ENCODE measurements around the gene UBIAD1.

UBIAD1 gene

GRCh38 chr1:11285883-11286734 lies 13.1 kb downstream of the UBIAD1 start:
- ChIA-PET CTCF (interaction anchor here (0.6 to 1.3 kb wide), 8 partner anchors 9 to 840 kb away, joined by 3 to 6 read pairs (median 4); no protein-coding TSS in a partner anchor), POLR2A (ENCODE audit: low non-redundant PET) (no interaction called here)
- no peak overlapping the region for H3K27ac ChIP-seq
- no peak for DNase-seq (ENCODE audit: low spot score)
- 0 out of 2 replicates have a peak, but pooled peaks have one; percentile 24 for TF ChIP-seq CTCF (conservative IDR thresholded peaks at IDR 0.05; ENCODE audit: low read depth)

- POLR2A ChIA-PET (ENCODE audit: low non-redundant PET), result interaction anchor here (0.6 kb wide), 1 partner anchor 29 kb away, joined by 5 read pairs; no protein-coding TSS in a partner anchor
- DNase-seq (ENCODE audit: low spot score), result no peak
- CTCF ChIA-PET, result interaction anchor here (0.6 to 1.3 kb wide), 6 partner anchors 10 to 841 kb away, joined by 3 to 5 read pairs (median 3); no protein-coding TSS in a partner anchor
- no peak overlapping the region for H3K27ac ChIP-seq
- TF ChIP-seq CTCF (conservative IDR thresholded peaks at IDR 0.05; ENCODE audit: low read depth), result no peak
Observed at GRCh38 chr1:11286735-11287410, 13.9 kb downstream of the UBIAD1 start.

GRCh38 chr1:11289064-11289463 lies 16.1 kb downstream of the UBIAD1 start:
- CTCF ChIA-PET, result no interaction called here
- no peak for TF ChIP-seq CTCF (conservative IDR thresholded peaks at IDR 0.05; ENCODE audit: low read depth)
- no peak for DNase-seq (ENCODE audit: low spot score)
- no peak overlapping the region for H3K27ac ChIP-seq
- POLR2A ChIA-PET (ENCODE audit: low non-redundant PET), result no interaction called here

GRCh38 chr1:11291049-11291448 lies 18.1 kb downstream of the UBIAD1 start:
- ChIA-PET POLR2A (ENCODE audit: low non-redundant PET) (no interaction called here), CTCF (interaction anchor here (0.6 kb wide), 1 partner anchor 1470 kb away, joined by 4 read pairs; no protein-coding TSS in a partner anchor)
- H3K27ac ChIP-seq, result no peak overlapping the region
- DNase-seq (ENCODE audit: low spot score), result no peak
- TF ChIP-seq CTCF (conservative IDR thresholded peaks at IDR 0.05; ENCODE audit: low read depth), result no peak

- POLR2A ChIA-PET (ENCODE audit: low non-redundant PET), result no interaction called here
- H3K27ac ChIP-seq, result no peak overlapping the region
- CTCF ChIA-PET, result interaction anchor here (0.7 kb wide), 1 partner anchor 19 kb away, joined by 5 read pairs; no protein-coding TSS in a partner anchor
- no peak for TF ChIP-seq CTCF (conservative IDR thresholded peaks at IDR 0.05; ENCODE audit: low read depth)
- DNase-seq (ENCODE audit: low spot score), result no peak
Observed at GRCh38 chr1:11293856-11294255, 20.9 kb downstream of the UBIAD1 start.

GRCh38 chr1:11294951-11295350 lies 22.0 kb downstream of the UBIAD1 start:
- DNase-seq (ENCODE audit: low spot score), result no peak
- CTCF ChIA-PET, result interaction anchor here (0.8 kb wide), 1 partner anchor 9 kb away, joined by 6 read pairs; no protein-coding TSS in a partner anchor
- POLR2A ChIA-PET (ENCODE audit: low non-redundant PET), result interaction anchor here (0.5 kb wide), 1 partner anchor 907 kb away, joined by 6 read pairs; no protein-coding TSS in a partner anchor
- TF ChIP-seq CTCF (conservative IDR thresholded peaks at IDR 0.05; ENCODE audit: low read depth), result no peak
- H3K27ac ChIP-seq, result no peak overlapping the region
